Keratinocyte (primary cell): Measurements from ENCODE around the gene DNAI7.

Source experiments
- EZH2 ChIP-seq: IDR thresholded peaks from one replicate; pipeline ENCODE4 v1.6.1; 2012; ENCODE audit warnings: inconsistent platforms, mild to moderate bottlenecking, low read length, moderate library complexity
- TF ChIP-seq, protein P1 (sequence below), 3 experiments: IDR thresholded peaks in 1 of 3; conservative IDR thresholded peaks in 1 of 3; optimal IDR thresholded peaks in 1 of 3; 2 replicates in 2 of 3; 3 replicates in 1 of 3; pipeline versions ENCODE3 to v1.5.1; 2011; ENCODE audit warnings: low read length in 3 of 3, mild to moderate bottlenecking in 3 of 3, moderate library complexity in 2 of 3, control low read depth in 1 of 3, inconsistent platforms in 1 of 3; ENCODE audit not compliant: insufficient read depth in 2 of 3; ENCODE audit errors: extremely low read depth in 1 of 3

DNA sequence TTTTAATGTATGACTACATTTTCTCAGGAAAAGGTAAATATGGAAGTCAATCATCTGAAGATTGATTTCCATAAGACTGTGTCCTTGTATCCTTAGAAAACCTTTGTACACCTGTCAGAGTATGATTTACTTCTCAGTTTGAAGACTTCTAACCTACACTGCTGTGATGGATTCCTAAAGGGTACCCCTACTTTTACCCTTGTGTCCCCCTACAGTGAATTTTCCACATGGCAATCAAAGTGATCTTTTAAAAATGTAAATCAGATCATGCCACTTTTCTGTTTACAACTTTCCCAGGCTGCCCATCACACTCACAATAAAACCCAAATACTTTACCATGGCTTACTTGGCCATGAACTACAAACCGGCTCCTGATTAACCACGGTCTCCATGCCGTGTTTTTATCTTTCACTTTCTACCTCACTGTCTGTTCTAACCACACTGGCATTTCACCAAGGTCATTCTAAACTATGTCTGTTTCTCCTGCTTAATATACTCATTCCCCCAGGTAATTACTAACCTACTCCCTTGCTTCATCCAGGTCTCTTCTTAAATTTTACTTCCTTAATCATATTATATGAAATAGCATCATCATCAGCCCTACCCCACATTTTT is 8.1 kb downstream of the DNAI7 start:
- TF ChIP-seq, protein P1, sequence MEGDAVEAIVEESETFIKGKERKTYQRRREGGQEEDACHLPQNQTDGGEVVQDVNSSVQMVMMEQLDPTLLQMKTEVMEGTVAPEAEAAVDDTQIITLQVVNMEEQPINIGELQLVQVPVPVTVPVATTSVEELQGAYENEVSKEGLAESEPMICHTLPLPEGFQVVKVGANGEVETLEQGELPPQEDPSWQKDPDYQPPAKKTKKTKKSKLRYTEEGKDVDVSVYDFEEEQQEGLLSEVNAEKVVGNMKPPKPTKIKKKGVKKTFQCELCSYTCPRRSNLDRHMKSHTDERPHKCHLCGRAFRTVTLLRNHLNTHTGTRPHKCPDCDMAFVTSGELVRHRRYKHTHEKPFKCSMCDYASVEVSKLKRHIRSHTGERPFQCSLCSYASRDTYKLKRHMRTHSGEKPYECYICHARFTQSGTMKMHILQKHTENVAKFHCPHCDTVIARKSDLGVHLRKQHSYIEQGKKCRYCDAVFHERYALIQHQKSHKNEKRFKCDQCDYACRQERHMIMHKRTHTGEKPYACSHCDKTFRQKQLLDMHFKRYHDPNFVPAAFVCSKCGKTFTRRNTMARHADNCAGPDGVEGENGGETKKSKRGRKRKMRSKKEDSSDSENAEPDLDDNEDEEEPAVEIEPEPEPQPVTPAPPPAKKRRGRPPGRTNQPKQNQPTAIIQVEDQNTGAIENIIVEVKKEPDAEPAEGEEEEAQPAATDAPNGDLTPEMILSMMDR (optimal IDR thresholded peaks at IDR 0.05 in 1 of 3, IDR thresholded peaks at IDR 0.05 in 1 of 3, conservative IDR thresholded peaks at IDR 0.05 in 1 of 3; ENCODE audit: extremely low read depth in 1 of 3, insufficient read depth in 2 of 3, low read length in 3 of 3), result no peak
- TF ChIP-seq EZH2, result no peak
